RWPE1 (cell line): ENCODE measurements around the gene SND1.

Source experiments
- CTCF ChIA-PET: fragments of 350-600 bp; sonication (Branson Sonifier 250); formaldehyde crosslinking; extraction: SDS; loops from one replicate; lab custom pipeline; 2021; lab: Yijun Ruan, JAX
- POLR2A ChIA-PET: fragments of 400-600 bp; formaldehyde crosslinking; extraction: SDS; loops from one replicate; lab custom pipeline; 2020; ENCODE audit warnings: antibody characterized with exemption; ENCODE audit not compliant: low non-redundant PET; lab: Yijun Ruan, JAX
- DNase-seq: peaks from one replicate; pipeline ENCODE4 v3.0.0; 2012; ENCODE audit warnings: low spot score
- H3K27ac ChIP-seq: fragments of 450-650 bp; 2 replicates; pipeline ENCODE4 v1.5.1; 2017
- CTCF ChIP-seq: fragments of 450-650 bp; conservative IDR thresholded peaks from 2 replicates; pipeline ENCODE4 v1.5.1; 2017; ENCODE audit warnings: low read depth, mild to moderate bottlenecking

The SND1 gene

GRCh38 chr7:127973832-127974231, 321.8 kb downstream of the SND1 start:
- TF ChIP-seq CTCF: no peak
- DNase-seq: no peak
- H3K27ac ChIP-seq: no peak overlapping the region
- ChIA-PET POLR2A (no interaction called here), CTCF (no interaction called here)

- H3K27ac ChIP-seq: no peak overlapping the region
- POLR2A ChIA-PET: no interaction called here
- no peak for TF ChIP-seq CTCF
- DNase-seq: no peak
- CTCF ChIA-PET: no interaction called here
Measured at GRCh38 chr7:127974446-127975035, 322.5 kb downstream of the SND1 start.

GRCh38 chr7:127976056-127976737, 324.2 kb downstream of the SND1 start:
- H3K27ac ChIP-seq: peak overlapping the region; percentile 2; the same call in 1 of the 2 replicates
- no peak for DNase-seq
- CTCF ChIA-PET: interaction anchor here (0.6 kb wide), 1 partner anchor 253 kb away, joined by 5 read pairs; no protein-coding TSS in a partner anchor
- no peak for TF ChIP-seq CTCF
- POLR2A ChIA-PET: no interaction called here

GRCh38 chr7:127976738-127977120, 324.7 kb downstream of the SND1 start:
- POLR2A ChIA-PET: no interaction called here
- CTCF ChIA-PET: interaction anchor here (0.6 kb wide), 1 partner anchor 253 kb away, joined by 5 read pairs; no protein-coding TSS in a partner anchor
- no peak for TF ChIP-seq CTCF

GRCh38 chr7:127978421-127978820, 326.4 kb downstream of the SND1 start:
- POLR2A ChIA-PET: no interaction called here
- TF ChIP-seq CTCF: no peak

More at GRCh38 chr7:127976738-127977120, 324.7 kb downstream of the SND1 start:
- DNase-seq: no peak
- H3K27ac ChIP-seq: no peak overlapping the region

GRCh38 chr7:127979113-127979727, 327.2 kb downstream of the SND1 start:
- CTCF ChIA-PET: no interaction called here

More at GRCh38 chr7:127978421-127978820, 326.4 kb downstream of the SND1 start:
- CTCF ChIA-PET: no interaction called here
- DNase-seq: no peak
- H3K27ac ChIP-seq: no peak overlapping the region

More at GRCh38 chr7:127979113-127979727, 327.2 kb downstream of the SND1 start:
- POLR2A ChIA-PET: no interaction called here
- H3K27ac ChIP-seq: no peak overlapping the region
- no peak for TF ChIP-seq CTCF
- DNase-seq: no peak
